Right atrium auricular region (tissue), 2 donors: ENCODE measurements around the gene OS9. TPM values are rescaled to one million over a fixed set of nuclear protein-coding genes. Genes with fewer than 3 reads are reported as not detected.
"Not testable (repeated sequence)": the region's sequence is repeated elsewhere in the genome, so short reads cannot be mapped to it uniquely, and the experiment has no call there.

ENCODE experiments used
- DNase-seq: peaks from one replicate; pipeline ENCODE4 v3.0.0-alpha.2; 2019; ENCODE audit warnings: low spot score
- H3K27ac ChIP-seq, 2 donors: fragments of 200-600 bp; sonication (generic); 1 replicate in 1 of 2; 2 replicates in 1 of 2; pipeline ENCODE4 v1.5.1; 2016 to 2019
- H3K27me3 ChIP-seq, 2 donors: fragments of 200-600 bp; sonication (generic); one replicate each; pipeline versions ENCODE4 v1.5.1 to v1.6.0; 2017 to 2019
- H3K36me3 ChIP-seq: fragments of 200-600 bp; sonication (generic); one replicate; pipeline ENCODE4 v1.5.1; 2016
- H3K4me1 ChIP-seq, 2 donors: fragments of 200-600 bp; sonication (generic); one replicate each; pipeline versions ENCODE4 v1.5.1 to v1.6.0; 2017 to 2019
- H3K4me3 ChIP-seq, 2 donors: fragments of 200-600 bp; sonication (generic); 1 replicate in 1 of 2; 2 replicates in 1 of 2; pipeline ENCODE4 v1.5.1; 2017 to 2019; ENCODE audit warnings: mild to moderate bottlenecking in 1 of 2, moderate library complexity in 1 of 2
- H3K9me3 ChIP-seq, 2 donors: fragments of 200-600 bp; sonication (generic); one replicate each; pipeline ENCODE4 v1.5.1; 2019
- total RNA-seq, 2 donors: library from RNA; depleted of rRNA; stranded (reverse); fragments of >200 nt; gene quantifications; one replicate each; pipeline ENCODE4 v1.1.0, GENCODE V29; 2016
- TF ChIP-seq, protein P1 (sequence below), 2 donors: fragments of 200-600 bp; sonication (generic); IDR thresholded peaks; one replicate each; pipeline ENCODE4 v1.5.1; 2019; ENCODE audit warnings: antibody characterized with exemption in 2 of 2

Gene OS9
- total RNA-seq, 2 donors from 2014 or later, result 161 to 173 TPM

DNA sequence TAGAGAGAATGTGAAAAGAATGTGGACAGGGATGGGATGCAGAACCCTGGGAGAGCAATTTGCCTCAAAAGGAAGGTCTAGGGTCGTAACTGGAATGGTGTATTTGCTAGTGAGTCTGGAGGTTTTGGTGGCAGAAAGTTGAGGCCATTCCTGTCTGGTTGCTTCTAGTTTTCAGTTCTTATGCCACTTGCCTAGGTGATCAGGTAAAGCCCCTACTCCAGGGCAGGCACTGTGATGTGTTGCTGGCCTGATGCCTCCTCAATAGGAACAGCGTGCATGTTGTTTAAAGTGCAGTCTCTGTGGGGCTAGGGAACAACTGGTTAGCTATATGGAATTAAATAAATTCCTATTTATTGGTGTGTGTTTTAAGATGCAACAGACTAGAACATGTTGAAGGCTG lies 6.4 kb downstream of the OS9 start:
- no peak for DNase-seq
- H3K4me1 ChIP-seq, result peaks cover 0 to 2% of the 10 kb centered on the region in 2 donors
- no peak overlapping the region for H3K27ac ChIP-seq
- TF ChIP-seq, protein P1, sequence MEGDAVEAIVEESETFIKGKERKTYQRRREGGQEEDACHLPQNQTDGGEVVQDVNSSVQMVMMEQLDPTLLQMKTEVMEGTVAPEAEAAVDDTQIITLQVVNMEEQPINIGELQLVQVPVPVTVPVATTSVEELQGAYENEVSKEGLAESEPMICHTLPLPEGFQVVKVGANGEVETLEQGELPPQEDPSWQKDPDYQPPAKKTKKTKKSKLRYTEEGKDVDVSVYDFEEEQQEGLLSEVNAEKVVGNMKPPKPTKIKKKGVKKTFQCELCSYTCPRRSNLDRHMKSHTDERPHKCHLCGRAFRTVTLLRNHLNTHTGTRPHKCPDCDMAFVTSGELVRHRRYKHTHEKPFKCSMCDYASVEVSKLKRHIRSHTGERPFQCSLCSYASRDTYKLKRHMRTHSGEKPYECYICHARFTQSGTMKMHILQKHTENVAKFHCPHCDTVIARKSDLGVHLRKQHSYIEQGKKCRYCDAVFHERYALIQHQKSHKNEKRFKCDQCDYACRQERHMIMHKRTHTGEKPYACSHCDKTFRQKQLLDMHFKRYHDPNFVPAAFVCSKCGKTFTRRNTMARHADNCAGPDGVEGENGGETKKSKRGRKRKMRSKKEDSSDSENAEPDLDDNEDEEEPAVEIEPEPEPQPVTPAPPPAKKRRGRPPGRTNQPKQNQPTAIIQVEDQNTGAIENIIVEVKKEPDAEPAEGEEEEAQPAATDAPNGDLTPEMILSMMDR (IDR thresholded peaks at IDR 0.05), result no peak
- H3K4me3 ChIP-seq, result no peak overlapping the region
- H3K9me3 ChIP-seq, result peaks cover 0 to 7% of the 10 kb centered on the region in 2 donors
- H3K36me3 ChIP-seq, result peaks cover 33% of the 10 kb centered on the region
- no peaks in the 10 kb centered on the region for H3K27me3 ChIP-seq

DNA sequence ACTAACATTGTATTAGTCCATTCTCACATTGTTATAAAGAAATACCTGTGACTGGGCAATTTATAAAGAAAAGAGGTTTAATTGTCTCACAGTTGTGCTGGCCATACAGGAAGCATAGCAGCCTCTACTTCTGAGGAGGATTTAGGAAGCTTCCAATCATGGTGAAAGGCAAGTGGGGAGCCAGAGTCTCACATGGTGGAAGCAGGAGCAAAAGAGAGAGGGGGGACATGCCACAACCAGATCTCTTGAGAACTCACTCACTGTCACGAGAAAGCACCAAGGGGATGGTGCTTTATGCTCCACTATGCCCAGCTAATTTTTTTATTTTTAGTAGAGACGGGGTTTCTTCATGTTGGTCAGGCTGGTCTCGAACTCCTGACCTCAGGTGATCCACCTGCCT lies 13.3 kb downstream of the OS9 start:
- DNase-seq, result no peak
- H3K9me3 ChIP-seq, result peaks cover 0 to 7% of the 10 kb centered on the region in 2 donors
- peaks cover 27% of the 10 kb centered on the region for H3K36me3 ChIP-seq
- no peak overlapping the region for H3K4me3 ChIP-seq
- no peaks in the 10 kb centered on the region for H3K4me1 ChIP-seq
- TF ChIP-seq, protein P1 (IDR thresholded peaks at IDR 0.05), result no peak
- no peak overlapping the region for H3K27ac ChIP-seq
- no peaks in the 10 kb centered on the region for H3K27me3 ChIP-seq

DNA sequence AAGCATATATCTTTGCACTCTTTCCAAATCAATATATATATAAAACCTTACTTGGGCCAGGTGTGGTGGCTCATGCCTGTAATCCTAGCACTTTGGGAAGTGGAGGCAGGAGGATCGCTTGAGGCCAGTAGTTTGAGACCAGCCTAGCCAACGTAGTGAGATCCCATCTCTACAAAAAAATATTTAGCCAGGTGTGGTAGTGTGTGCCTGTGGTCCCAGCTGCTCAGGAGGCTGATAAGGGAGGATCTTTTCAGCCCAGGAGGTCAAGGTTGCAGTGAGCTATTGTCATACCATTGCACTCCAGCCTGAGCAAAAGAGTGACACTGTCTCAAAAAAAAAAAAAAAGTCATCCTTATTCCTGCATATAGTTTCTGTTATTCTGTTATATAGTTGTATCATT lies 14.4 kb downstream of the OS9 start:
- Histone ChIP-seq H3K4me1 (no peaks in the 10 kb centered on the region), H3K9me3 (peaks cover 0 to 7% of the 10 kb centered on the region in 2 donors), H3K36me3 (peaks cover 24% of the 10 kb centered on the region), H3K27me3 (no peaks in the 10 kb centered on the region), H3K4me3 (no peak overlapping the region), H3K27ac (no peak overlapping the region)
- TF ChIP-seq, protein P1 (IDR thresholded peaks at IDR 0.05), result no peak
- DNase-seq, result no peak

DNA sequence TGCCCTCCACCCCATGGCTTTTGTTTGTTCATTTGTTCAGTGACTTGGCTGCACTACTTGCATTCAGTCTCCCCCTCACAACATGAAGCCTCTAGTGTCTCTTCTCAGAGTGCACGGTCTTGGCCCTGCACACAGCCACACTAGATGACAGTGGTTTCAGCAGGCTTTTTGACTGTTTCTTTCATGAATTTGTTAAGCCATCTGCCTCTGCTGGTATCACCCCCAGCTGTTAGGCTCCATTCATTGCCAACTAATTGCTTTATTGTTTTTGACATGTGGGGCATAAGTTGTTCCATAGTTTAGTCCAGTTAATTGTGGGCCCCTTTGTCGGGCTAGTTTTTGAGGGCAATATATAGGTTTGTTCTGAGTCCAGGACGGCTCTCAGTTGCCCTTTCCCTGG lies 18.8 kb downstream of the OS9 start:
- Histone ChIP-seq H3K4me3 (no peak overlapping the region), H3K27me3 (no peaks in the 10 kb centered on the region), H3K4me1 (no peaks in the 10 kb centered on the region), H3K9me3 (no peaks in the 10 kb centered on the region), H3K27ac (no peak overlapping the region), H3K36me3 (peaks cover 29% of the 10 kb centered on the region)
- DNase-seq, result no peak
- TF ChIP-seq, protein P1 (IDR thresholded peaks at IDR 0.05), result no peak

DNA sequence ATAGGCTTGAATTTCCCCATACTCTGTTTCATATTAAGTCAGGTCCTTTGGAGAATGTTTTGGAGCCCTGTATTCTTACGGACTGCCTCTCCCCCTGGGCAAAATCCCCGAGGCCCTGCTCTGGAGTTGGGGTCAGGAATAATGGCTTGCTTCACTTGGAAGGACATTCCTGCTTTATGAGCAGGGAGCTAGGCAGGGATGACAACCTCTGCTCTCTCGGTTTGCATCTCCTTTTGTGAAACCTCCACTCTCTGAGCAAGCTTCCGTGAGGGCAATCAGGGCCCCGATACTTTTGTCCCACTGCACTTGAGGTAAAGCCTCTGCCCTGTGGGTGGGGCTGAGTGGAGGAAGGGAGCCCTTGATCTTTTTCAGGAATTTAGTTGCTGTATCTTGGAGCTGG lies 19.3 kb downstream of the OS9 start:
- no peaks in the 10 kb centered on the region for H3K9me3 ChIP-seq

DNA sequence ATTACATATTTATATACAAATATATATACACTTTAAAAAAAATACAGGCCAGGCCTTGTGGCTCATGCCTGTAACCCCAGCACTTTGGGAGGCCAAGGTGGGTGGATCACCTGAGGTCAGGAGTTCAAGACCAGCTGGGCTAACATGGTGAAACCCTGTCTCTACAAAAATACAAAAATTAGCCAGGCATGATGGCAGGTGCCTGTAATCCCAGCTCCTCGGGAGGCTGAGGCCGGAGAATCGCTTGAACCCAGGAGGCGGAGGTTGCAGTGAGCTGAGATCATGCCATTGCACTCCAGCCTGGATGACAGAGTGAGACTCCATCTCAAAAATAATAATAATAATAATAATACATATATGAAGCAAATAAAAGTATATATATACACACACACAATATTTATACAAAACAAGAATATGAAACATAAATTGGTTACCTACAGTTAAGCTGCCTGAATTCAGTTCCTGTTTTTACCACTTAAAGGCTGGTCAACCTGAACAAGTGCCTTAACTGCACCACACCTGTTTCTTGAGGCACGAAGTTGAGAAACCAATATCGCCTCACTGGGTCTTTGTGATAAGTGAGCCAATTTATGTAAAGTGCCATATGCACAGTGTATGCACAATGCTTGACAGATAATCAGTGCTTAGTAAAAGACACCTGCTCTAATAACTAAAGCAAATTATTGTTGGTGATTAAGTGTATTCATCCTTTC lies 21.3 kb downstream of the OS9 start:
- H3K9me3 ChIP-seq, H3K27ac ChIP-seq, H3K4me1 ChIP-seq, H3K4me3 ChIP-seq, H3K27me3 ChIP-seq, DNase-seq: not testable (repeated sequence)
- peaks cover 48% of the 10 kb centered on the region for H3K36me3 ChIP-seq

More for the DNA sequence above, 19.3 kb downstream of the OS9 start:
- Histone ChIP-seq H3K27me3 (no peaks in the 10 kb centered on the region), H3K4me1 (no peaks in the 10 kb centered on the region), H3K36me3 (peaks cover 29% of the 10 kb centered on the region), H3K4me3 (no peak overlapping the region), H3K27ac (no peak overlapping the region)
- DNase-seq, result no peak
- TF ChIP-seq, protein P1 (IDR thresholded peaks at IDR 0.05), result no peak
